ENCODE measurements around the gene DOK6. TPM values are rescaled to one million over a fixed set of nuclear protein-coding genes. Genes with fewer than 3 reads are reported as not detected.

DOK6 gene
- total and polyA plus RNA-seq, 10 donors = 0.09 to 2.0 (median 0.40) TPM

GRCh38 chr18:69752737-69753380 lies 352.2 kb downstream of the DOK6 start:
- intact Hi-C loops (cut with DNase I; ENCODE audit: low total_unique reads) = no loop called here

DNA sequence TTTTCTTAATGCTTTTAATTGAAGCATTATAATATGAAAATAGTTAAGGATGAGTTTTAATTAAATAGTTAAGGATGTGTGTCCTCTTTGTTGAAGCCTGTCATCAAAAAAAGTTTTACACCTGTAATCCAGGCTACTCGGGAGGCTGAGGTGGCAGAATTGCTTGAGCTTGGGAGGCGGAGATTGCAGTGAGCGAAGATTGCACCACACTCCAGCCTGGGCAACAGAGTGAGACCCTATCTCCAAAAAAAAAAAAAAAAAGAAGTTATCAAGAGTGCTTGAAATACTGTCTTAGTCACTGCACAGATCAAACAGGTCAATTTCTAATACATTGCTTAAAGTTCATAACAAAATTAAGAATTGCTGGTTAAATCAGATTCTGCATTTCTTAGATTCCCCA lies 353.4 kb downstream of the DOK6 start:
- intact Hi-C loops (cut with DNase I; ENCODE audit: low total_unique reads) = no loop called here
- Histone ChIP-seq H3K27ac (no peak overlapping the region), H3K27me3 (replicated peaks in 1 of 7) (no peaks in the 10 kb centered on the region), H3K9me3 (peaks cover 0 to 18% (median 7%) of the 10 kb centered on the region in 8 donors), H3K4me3 (no peak overlapping the region), H3K4me1 (no peaks in the 10 kb centered on the region), H3K36me3 (no peaks in the 10 kb centered on the region)
- WGBS, 5 donors = 89 to 98% (median 93%) methylated on average over 3 of the region's 3 CpGs
- no peak for TF ChIP-seq POLR2AphosphoS5 (IDR thresholded peaks at IDR 0.05)
- no peak for DNase-seq

More at GRCh38 chr18:69752737-69753380, 352.2 kb downstream of the DOK6 start:
- no peak for TF ChIP-seq CTCF (IDR thresholded peaks at IDR 0.05 in 8 of 11, conservative IDR thresholded peaks at IDR 0.05 in 3 of 11)
- TF ChIP-seq POLR2AphosphoS5 (IDR thresholded peaks at IDR 0.05) = no peak
- TF ChIP-seq POLR2A (IDR thresholded peaks at IDR 0.05) = no peak
- Histone ChIP-seq H3K4me1 (no peaks in the 10 kb centered on the region), H3K27ac (no peak overlapping the region), H3K27me3 (replicated peaks in 1 of 7) (no peaks in the 10 kb centered on the region), H3K4me3 (no peak overlapping the region), H3K36me3 (no peaks in the 10 kb centered on the region), H3K9me3 (peaks cover 0 to 18% (median 7%) of the 10 kb centered on the region in 8 donors)
- no peak for DNase-seq
- 69 to 90% (median 84%) methylated on average over 3 of the region's 3 CpGs for WGBS, 5 donors

GRCh38 chr18:69755041-69755440 lies 354.4 kb downstream of the DOK6 start:
- H3K4me1 ChIP-seq = no peaks in the 10 kb centered on the region
- H3K27me3 ChIP-seq (replicated peaks in 1 of 7) = no peaks in the 10 kb centered on the region
- no peaks in the 10 kb centered on the region for H3K36me3 ChIP-seq
- no peak overlapping the region for H3K27ac ChIP-seq
- intact Hi-C loops (cut with DNase I; ENCODE audit: low total_unique reads) = no loop called here
- peaks cover 0 to 16% (median 7%) of the 10 kb centered on the region in 8 donors for H3K9me3 ChIP-seq
- TF ChIP-seq CTCF (IDR thresholded peaks at IDR 0.05 in 8 of 11, conservative IDR thresholded peaks at IDR 0.05 in 3 of 11) = no peak
- no peak for TF ChIP-seq POLR2A (IDR thresholded peaks at IDR 0.05)
- H3K4me3 ChIP-seq = no peak overlapping the region
- 86 to 97% (median 87%) methylated on average over 2 of the region's 2 CpGs for WGBS, 5 donors
- DNase-seq = no peak

DNA sequence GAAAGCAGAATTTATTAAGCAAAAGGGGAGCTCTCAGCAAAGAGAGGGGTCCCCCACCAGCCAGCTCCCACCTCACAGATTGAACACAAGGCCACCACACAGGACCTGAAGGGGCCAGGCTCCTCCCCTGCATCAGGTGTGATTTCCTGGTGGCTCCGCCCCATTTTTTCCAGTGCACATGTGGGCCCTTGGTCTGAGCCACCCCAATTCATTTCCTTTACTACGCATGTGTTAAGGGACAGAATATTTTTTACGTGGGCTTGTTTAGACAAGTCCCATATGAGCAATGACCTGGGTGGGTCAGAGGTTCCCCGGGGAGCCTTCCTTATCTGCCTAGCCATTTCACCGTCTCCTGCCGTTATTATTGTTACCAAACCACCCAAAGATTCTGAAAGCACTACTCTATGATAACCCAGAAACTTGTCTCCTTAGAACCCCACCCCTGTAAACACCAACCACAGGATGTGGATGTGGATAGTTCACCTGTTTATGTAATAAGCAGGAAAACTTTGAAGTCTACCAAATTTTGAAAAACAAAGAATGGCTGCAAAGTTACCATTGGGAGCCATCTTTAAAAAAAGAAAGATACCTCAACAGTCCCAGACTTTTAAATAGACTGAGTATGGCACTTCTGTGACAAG lies 355.3 kb downstream of the DOK6 start:
- intact Hi-C loops (cut with DNase I; ENCODE audit: low total_unique reads) = no loop called here
- Histone ChIP-seq H3K27ac (no peak overlapping the region), H3K4me3 (no peak overlapping the region), H3K36me3 (no peaks in the 10 kb centered on the region), H3K27me3 (replicated peaks in 1 of 7) (no peaks in the 10 kb centered on the region), H3K9me3 (peaks cover 0 to 7% (median 2%) of the 10 kb centered on the region in 8 donors), H3K4me1 (no peaks in the 10 kb centered on the region)
- WGBS, 5 donors = 84 to 93% (median 87%) methylated on average over 6 of the region's 6 CpGs
- no peak for TF ChIP-seq CTCF (IDR thresholded peaks at IDR 0.05 in 8 of 11, conservative IDR thresholded peaks at IDR 0.05 in 3 of 11)
- TF ChIP-seq POLR2AphosphoS5 (IDR thresholded peaks at IDR 0.05) = no peak
- TF ChIP-seq POLR2A (IDR thresholded peaks at IDR 0.05) = no peak
- DNase-seq = no peak

Measured in spleen (tissue), 11 donors.